ENCODE results near the gene ADCK1.

DNA sequence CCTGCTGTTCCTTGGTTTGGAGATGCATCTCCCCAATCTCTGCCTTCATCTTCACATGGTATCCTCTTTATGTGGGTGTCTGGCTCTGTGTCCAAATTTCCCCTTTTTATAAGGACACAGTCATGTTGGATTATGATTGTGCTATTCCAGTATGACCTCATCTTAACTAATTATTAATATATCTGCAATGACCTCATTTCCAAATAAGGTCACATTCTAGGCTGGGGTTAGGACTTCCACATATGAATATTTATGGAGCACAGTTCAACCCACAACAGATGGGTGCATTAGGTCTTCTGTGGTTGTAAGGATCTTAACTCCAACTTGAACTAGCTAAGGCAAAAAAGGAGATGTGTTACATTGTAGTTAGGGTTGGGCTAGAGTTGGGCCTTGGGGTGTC is 69.4 kb downstream of the ADCK1 start:
- TF ChIP-seq ZNF23 (tag by site-specific recombination; IDR thresholded peaks at IDR 0.05; ENCODE audit: borderline replicate concordance), result no peak
- TF ChIP-seq, protein P1, sequence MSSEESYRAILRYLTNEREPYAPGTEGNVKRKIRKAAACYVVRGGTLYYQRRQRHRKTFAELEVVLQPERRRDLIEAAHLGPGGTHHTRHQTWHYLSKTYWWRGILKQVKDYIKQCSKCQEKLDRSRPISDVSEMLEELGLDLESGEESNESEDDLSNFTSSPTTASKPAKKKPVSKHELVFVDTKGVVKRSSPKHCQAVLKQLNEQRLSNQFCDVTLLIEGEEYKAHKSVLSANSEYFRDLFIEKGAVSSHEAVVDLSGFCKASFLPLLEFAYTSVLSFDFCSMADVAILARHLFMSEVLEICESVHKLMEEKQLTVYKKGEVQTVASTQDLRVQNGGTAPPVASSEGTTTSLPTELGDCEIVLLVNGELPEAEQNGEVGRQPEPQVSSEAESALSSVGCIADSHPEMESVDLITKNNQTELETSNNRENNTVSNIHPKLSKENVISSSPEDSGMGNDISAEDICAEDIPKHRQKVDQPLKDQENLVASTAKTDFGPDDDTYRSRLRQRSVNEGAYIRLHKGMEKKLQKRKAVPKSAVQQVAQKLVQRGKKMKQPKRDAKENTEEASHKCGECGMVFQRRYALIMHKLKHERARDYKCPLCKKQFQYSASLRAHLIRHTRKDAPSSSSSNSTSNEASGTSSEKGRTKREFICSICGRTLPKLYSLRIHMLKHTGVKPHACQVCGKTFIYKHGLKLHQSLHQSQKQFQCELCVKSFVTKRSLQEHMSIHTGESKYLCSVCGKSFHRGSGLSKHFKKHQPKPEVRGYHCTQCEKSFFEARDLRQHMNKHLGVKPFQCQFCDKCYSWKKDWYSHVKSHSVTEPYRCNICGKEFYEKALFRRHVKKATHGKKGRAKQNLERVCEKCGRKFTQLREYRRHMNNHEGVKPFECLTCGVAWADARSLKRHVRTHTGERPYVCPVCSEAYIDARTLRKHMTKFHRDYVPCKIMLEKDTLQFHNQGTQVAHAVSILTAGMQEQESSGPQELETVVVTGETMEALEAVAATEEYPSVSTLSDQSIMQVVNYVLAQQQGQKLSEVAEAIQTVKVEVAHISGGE (tag by site-specific recombination; conservative IDR thresholded peaks at IDR 0.05; ENCODE audit: low read depth), result no peak
- TF ChIP-seq, protein P2, sequence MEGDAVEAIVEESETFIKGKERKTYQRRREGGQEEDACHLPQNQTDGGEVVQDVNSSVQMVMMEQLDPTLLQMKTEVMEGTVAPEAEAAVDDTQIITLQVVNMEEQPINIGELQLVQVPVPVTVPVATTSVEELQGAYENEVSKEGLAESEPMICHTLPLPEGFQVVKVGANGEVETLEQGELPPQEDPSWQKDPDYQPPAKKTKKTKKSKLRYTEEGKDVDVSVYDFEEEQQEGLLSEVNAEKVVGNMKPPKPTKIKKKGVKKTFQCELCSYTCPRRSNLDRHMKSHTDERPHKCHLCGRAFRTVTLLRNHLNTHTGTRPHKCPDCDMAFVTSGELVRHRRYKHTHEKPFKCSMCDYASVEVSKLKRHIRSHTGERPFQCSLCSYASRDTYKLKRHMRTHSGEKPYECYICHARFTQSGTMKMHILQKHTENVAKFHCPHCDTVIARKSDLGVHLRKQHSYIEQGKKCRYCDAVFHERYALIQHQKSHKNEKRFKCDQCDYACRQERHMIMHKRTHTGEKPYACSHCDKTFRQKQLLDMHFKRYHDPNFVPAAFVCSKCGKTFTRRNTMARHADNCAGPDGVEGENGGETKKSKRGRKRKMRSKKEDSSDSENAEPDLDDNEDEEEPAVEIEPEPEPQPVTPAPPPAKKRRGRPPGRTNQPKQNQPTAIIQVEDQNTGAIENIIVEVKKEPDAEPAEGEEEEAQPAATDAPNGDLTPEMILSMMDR (tag by site-specific recombination; IDR thresholded peaks at IDR 0.05), result no peak
- TF ChIP-seq ZNF830 (tag by site-specific recombination; IDR thresholded peaks at IDR 0.05; ENCODE audit: low read depth), result no peak
- no peak for TF ChIP-seq ZNF76 (tag by site-specific recombination; IDR thresholded peaks at IDR 0.05; ENCODE audit: borderline replicate concordance, low read depth)
- TF ChIP-seq, protein P3, sequence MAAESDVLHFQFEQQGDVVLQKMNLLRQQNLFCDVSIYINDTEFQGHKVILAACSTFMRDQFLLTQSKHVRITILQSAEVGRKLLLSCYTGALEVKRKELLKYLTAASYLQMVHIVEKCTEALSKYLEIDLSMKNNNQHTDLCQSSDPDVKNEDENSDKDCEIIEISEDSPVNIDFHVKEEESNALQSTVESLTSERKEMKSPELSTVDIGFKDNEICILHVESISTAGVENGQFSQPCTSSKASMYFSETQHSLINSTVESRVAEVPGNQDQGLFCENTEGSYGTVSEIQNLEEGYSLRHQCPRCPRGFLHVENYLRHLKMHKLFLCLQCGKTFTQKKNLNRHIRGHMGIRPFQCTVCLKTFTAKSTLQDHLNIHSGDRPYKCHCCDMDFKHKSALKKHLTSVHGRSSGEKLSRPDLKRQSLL (tag by site-specific recombination; IDR thresholded peaks at IDR 0.05), result no peak
- TF ChIP-seq ZBTB7A (tag by site-specific recombination; IDR thresholded peaks at IDR 0.05; ENCODE audit: low read depth), result no peak
- TF ChIP-seq, protein P4, sequence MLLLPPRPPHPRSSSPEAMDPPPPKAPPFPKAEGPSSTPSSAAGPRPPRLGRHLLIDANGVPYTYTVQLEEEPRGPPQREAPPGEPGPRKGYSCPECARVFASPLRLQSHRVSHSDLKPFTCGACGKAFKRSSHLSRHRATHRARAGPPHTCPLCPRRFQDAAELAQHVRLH (tag by site-specific recombination; IDR thresholded peaks at IDR 0.05), result no peak
- no peak for TF ChIP-seq KLF7 (tag by site-specific recombination; IDR thresholded peaks at IDR 0.05; ENCODE audit: borderline replicate concordance)
- TF ChIP-seq, protein P5, sequence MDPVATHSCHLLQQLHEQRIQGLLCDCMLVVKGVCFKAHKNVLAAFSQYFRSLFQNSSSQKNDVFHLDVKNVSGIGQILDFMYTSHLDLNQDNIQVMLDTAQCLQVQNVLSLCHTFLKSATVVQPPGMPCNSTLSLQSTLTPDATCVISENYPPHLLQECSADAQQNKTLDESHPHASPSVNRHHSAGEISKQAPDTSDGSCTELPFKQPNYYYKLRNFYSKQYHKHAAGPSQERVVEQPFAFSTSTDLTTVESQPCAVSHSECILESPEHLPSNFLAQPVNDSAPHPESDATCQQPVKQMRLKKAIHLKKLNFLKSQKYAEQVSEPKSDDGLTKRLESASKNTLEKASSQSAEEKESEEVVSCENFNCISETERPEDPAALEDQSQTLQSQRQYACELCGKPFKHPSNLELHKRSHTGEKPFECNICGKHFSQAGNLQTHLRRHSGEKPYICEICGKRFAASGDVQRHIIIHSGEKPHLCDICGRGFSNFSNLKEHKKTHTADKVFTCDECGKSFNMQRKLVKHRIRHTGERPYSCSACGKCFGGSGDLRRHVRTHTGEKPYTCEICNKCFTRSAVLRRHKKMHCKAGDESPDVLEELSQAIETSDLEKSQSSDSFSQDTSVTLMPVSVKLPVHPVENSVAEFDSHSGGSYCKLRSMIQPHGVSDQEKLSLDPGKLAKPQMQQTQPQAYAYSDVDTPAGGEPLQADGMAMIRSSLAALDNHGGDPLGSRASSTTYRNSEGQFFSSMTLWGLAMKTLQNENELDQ (tag by site-specific recombination; IDR thresholded peaks at IDR 0.05; ENCODE audit: low read depth), result no peak
- TF ChIP-seq, protein P6, sequence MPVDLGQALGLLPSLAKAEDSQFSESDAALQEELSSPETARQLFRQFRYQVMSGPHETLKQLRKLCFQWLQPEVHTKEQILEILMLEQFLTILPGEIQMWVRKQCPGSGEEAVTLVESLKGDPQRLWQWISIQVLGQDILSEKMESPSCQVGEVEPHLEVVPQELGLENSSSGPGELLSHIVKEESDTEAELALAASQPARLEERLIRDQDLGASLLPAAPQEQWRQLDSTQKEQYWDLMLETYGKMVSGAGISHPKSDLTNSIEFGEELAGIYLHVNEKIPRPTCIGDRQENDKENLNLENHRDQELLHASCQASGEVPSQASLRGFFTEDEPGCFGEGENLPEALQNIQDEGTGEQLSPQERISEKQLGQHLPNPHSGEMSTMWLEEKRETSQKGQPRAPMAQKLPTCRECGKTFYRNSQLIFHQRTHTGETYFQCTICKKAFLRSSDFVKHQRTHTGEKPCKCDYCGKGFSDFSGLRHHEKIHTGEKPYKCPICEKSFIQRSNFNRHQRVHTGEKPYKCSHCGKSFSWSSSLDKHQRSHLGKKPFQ (tag by site-specific recombination; IDR thresholded peaks at IDR 0.05), result no peak

Data from HEK293 (cell line).